A673 (cell line): ENCODE data around the gene ZNF552. TPM values are rescaled to one million over a fixed set of nuclear protein-coding genes. Genes with fewer than 3 reads are reported as not detected.
"Not testable (repeated sequence)": the region's sequence is repeated elsewhere in the genome, so short reads cannot be mapped to it uniquely, and the experiment has no call there.

ENCODE experiments used
- BruUV-seq: library from RNA; stranded (reverse); fragments of 400-500 nt; replicated peaks from 2 replicates; lab custom pipeline; 2021; lab: Mats Ljungman, UMichigan
- CTCF ChIA-PET: fragments of 300-600 bp; sonication (Branson Sonifier 250); formaldehyde crosslinking; loops from one replicate; lab custom pipeline; 2022; ENCODE audit warnings: antibody characterized with exemption; lab: Charles Lee
- POLR2A ChIA-PET: fragments of 300-600 bp; sonication (Branson Sonifier 250); formaldehyde crosslinking; loops from one replicate; lab custom pipeline; 2022; ENCODE audit warnings: antibody characterized with exemption; ENCODE audit not compliant: low non-redundant PET; lab: Charles Lee
- DNase-seq: peaks from one replicate; pipeline ENCODE4 v3.0.0-alpha.2; 2015; ENCODE audit warnings: low spot score
- H3K27ac ChIP-seq: fragments of 200-600 bp; sonication (generic); 2 replicates; pipeline ENCODE4 v1.5.1; 2016; ENCODE audit warnings: mixed run types, low read depth, mild to moderate bottlenecking, mixed read lengths, antibody characterized with exemption, low read length; ENCODE audit not compliant: poor library complexity, severe bottlenecking
- H3K27me3 ChIP-seq: fragments of 200-600 bp; sonication (generic); replicated peaks from 2 replicates; pipeline ENCODE4 v1.6.1; 2017; ENCODE audit warnings: mixed run types, low read depth, mild to moderate bottlenecking, mixed read lengths, antibody characterized with exemption, low read length; ENCODE audit not compliant: insufficient read depth, poor library complexity
- H3K36me3 ChIP-seq: fragments of 200-600 bp; sonication (generic); 2 replicates; pipeline ENCODE4 v1.6.1; 2016; ENCODE audit warnings: mixed run types, mild to moderate bottlenecking, mixed read lengths, antibody characterized with exemption, low read length; ENCODE audit not compliant: insufficient read depth, poor library complexity, severe bottlenecking
- H3K4me1 ChIP-seq: fragments of 200-600 bp; sonication (generic); 2 replicates; pipeline ENCODE4 v1.6.1; 2017; ENCODE audit warnings: mixed run types, mild to moderate bottlenecking, mixed read lengths, antibody characterized with exemption, low read length; ENCODE audit not compliant: insufficient read depth, poor library complexity, severe bottlenecking
- H3K4me3 ChIP-seq: fragments of 200-600 bp; sonication (generic); 2 replicates; pipeline ENCODE4 v1.5.1; 2016; ENCODE audit warnings: low read depth, mixed run types, mild to moderate bottlenecking, mixed read lengths, low read length; ENCODE audit not compliant: poor library complexity, severe bottlenecking
- H3K9me3 ChIP-seq: fragments of 200-600 bp; sonication (generic); 2 replicates; pipeline ENCODE4 v1.6.1; 2016; ENCODE audit warnings: mixed run types, low read depth, mild to moderate bottlenecking, mixed read lengths, antibody characterized with exemption, low read length; ENCODE audit not compliant: poor library complexity, severe bottlenecking
- CTCF ChIP-seq: fragments of 300-800, 200-600 bp; sonication (generic); conservative IDR thresholded peaks from 2 replicates; pipeline ENCODE4 v1.5.1; 2017; ENCODE audit warnings: low read depth, mild to moderate bottlenecking, antibody characterized with exemption, low read length, moderate library complexity, mixed read lengths
- EZH2 ChIP-seq: fragments of 200-600 bp; sonication (generic); IDR thresholded peaks from 2 replicates; pipeline ENCODE4 v1.6.1; 2017; ENCODE audit warnings: borderline replicate concordance, low read depth, mild to moderate bottlenecking, mixed read lengths, antibody characterized with exemption, low read length; ENCODE audit not compliant: poor library complexity, severe bottlenecking
- intact Hi-C: fragments of 100-400 bp; cut with micrococcal nuclease; formaldehyde crosslinking; loops from one replicate; pipeline ENCODE4 v1.10.0; 2022; ENCODE audit not compliant: unreplicated experiment
- total RNA-seq: library from RNA; stranded (reverse); gene quantifications from 2 replicates; pipeline ENCODE4 v1.2.3, GENCODE V29; 2021

Gene ZNF552
- total RNA-seq, 1 experiment from 2014 or later = 10.6 TPM

GRCh38 chr19:57802269-57802668, 12.4 kb downstream of the ZNF552 start:
- Histone ChIP-seq H3K4me3 (no peak overlapping the region), H3K27me3 (no peaks in the 10 kb centered on the region), H3K9me3 (no peaks in the 10 kb centered on the region), H3K4me1 (peaks cover 7% of the 10 kb centered on the region), H3K27ac (no peak overlapping the region), H3K36me3 (no peaks in the 10 kb centered on the region)
- no TSS peak for BruUV-seq
- intact Hi-C loops = no loop called here
- no peak for DNase-seq
- TF ChIP-seq CTCF = no peak
- TF ChIP-seq EZH2 = no peak
- ChIA-PET CTCF (no interaction called here), POLR2A (no interaction called here)

- Histone ChIP-seq H3K36me3 (no peaks in the 10 kb centered on the region), H3K4me3 (no peak overlapping the region), H3K27me3 (no peaks in the 10 kb centered on the region), H3K9me3 (no peaks in the 10 kb centered on the region), H3K27ac (no peak overlapping the region), H3K4me1 (peaks cover 7% of the 10 kb centered on the region)
- intact Hi-C loops = no loop called here
- TF ChIP-seq EZH2 (no peak), CTCF (no peak)
- BruUV-seq = no TSS peak
- CTCF ChIA-PET = no interaction called here
- POLR2A ChIA-PET = no interaction called here
- DNase-seq = no peak
Measured at GRCh38 chr19:57800696-57801095, 14.0 kb downstream of the ZNF552 start.

GRCh38 chr19:57796580-57796979, 18.1 kb downstream of the ZNF552 start:
- DNase-seq, H3K36me3 ChIP-seq, H3K27ac ChIP-seq, CTCF ChIA-PET, POLR2A ChIA-PET, BruUV-seq, H3K27me3 ChIP-seq, H3K9me3 ChIP-seq, H3K4me3 ChIP-seq, H3K4me1 ChIP-seq, intact Hi-C loops: not testable (repeated sequence)

- intact Hi-C loops = no loop called here
- Histone ChIP-seq H3K4me3 (no peak overlapping the region), H3K9me3 (no peaks in the 10 kb centered on the region), H3K4me1 (no peaks in the 10 kb centered on the region), H3K36me3 (peaks cover 13% of the 10 kb centered on the region), H3K27me3 (no peaks in the 10 kb centered on the region), H3K27ac (no peak overlapping the region)
- ChIA-PET CTCF (no interaction called here), POLR2A (no interaction called here)
- TF ChIP-seq EZH2 = no peak
- no peak for TF ChIP-seq CTCF
- no peak for DNase-seq
- no TSS peak for BruUV-seq
Measured at GRCh38 chr19:57789288-57789687, 25.4 kb downstream of the ZNF552 start.
